ENCODE measurements around the gene CREBZF. TPM values are rescaled to one million over a fixed set of nuclear protein-coding genes. Genes with fewer than 3 reads are reported as not detected.

CREBZF gene
- total RNA-seq, result 27.4 to 38.1 TPM (median 28.4 TPM) in 3 replicates
- long read RNA-seq, full-length matches to known transcripts, result 82 of 140 reads
- long read RNA-seq, partial matches to known transcripts, result 55 of 140 reads
- long read RNA-seq, other reads (novel, unspliced or antisense), result 3 of 140 reads

GRCh38 chr11:85664615-85665481 lies at the start of gene CREBZF:
TSS of gene CREBZF (minus strand) at chr11:85665129. CDS start at chr11:85664875, 254 bp downstream.
- DNase-seq (ENCODE audit: low spot score), result peak; percentile 97
- Mint-ChIP-seq H3K27ac (ENCODE audit: unreplicated experiment) (peak within 1 kb of the TSS; percentile 98), H3K4me1 (ENCODE audit: low read depth) (peaks cover 34% of the 10 kb centered on the region)

GRCh38 chr11:85712953-85713352 lies 48.0 kb upstream of the CREBZF start:
- Mint-ChIP-seq H3K27ac (ENCODE audit: unreplicated experiment) (no peak overlapping the region), H3K4me1 (ENCODE audit: low read depth) (peaks cover 7% of the 10 kb centered on the region), H3K4me3 (ENCODE audit: unreplicated experiment) (no peak overlapping the region), H3K27me3 (ENCODE audit: low read depth) (no peaks in the 10 kb centered on the region), H3K36me3 (ENCODE audit: low read depth) (no peaks in the 10 kb centered on the region), H3K9me3 (ENCODE audit: low read depth) (no peaks in the 10 kb centered on the region)
- no peak for TF ChIP-seq CTCF (IDR thresholded peaks at IDR 0.05)
- no peak for DNase-seq (ENCODE audit: low spot score)

More at GRCh38 chr11:85664615-85665481, at the start of gene CREBZF:
- no peaks in the 10 kb centered on the region for H3K9me3 Mint-ChIP-seq (ENCODE audit: low read depth)
- H3K27me3 Mint-ChIP-seq (ENCODE audit: low read depth), result no peaks in the 10 kb centered on the region
- peak within 1 kb of the TSS; percentile 85 for H3K4me3 Mint-ChIP-seq (ENCODE audit: unreplicated experiment)
- no peak for TF ChIP-seq CTCF (IDR thresholded peaks at IDR 0.05)
- H3K36me3 Mint-ChIP-seq (ENCODE audit: low read depth), result peaks cover 15% of the 10 kb centered on the region

- Mint-ChIP-seq H3K9me3 (ENCODE audit: low read depth) (no peaks in the 10 kb centered on the region), H3K36me3 (ENCODE audit: low read depth) (peaks cover 3% of the 10 kb centered on the region), H3K27ac (ENCODE audit: unreplicated experiment) (no peak overlapping the region), H3K4me1 (ENCODE audit: low read depth) (peaks cover 7% of the 10 kb centered on the region), H3K27me3 (ENCODE audit: low read depth) (no peaks in the 10 kb centered on the region), H3K4me3 (ENCODE audit: unreplicated experiment) (no peak overlapping the region)
- DNase-seq (ENCODE audit: low spot score), result no peak
- TF ChIP-seq CTCF (IDR thresholded peaks at IDR 0.05), result no peak
Observed at GRCh38 chr11:85710917-85711316, 46.0 kb upstream of the CREBZF start.

GRCh38 chr11:85709941-85710702 lies 45.2 kb upstream of the CREBZF start:
- no peak overlapping the region for H3K27ac Mint-ChIP-seq (ENCODE audit: unreplicated experiment)
- peaks cover 12% of the 10 kb centered on the region for H3K4me1 Mint-ChIP-seq (ENCODE audit: low read depth)
- H3K27me3 Mint-ChIP-seq (ENCODE audit: low read depth), result no peaks in the 10 kb centered on the region
- H3K4me3 Mint-ChIP-seq (ENCODE audit: unreplicated experiment), result no peak overlapping the region
- DNase-seq (ENCODE audit: low spot score), result no peak
- no peaks in the 10 kb centered on the region for H3K9me3 Mint-ChIP-seq (ENCODE audit: low read depth)
- no peak for TF ChIP-seq CTCF (IDR thresholded peaks at IDR 0.05)
- H3K36me3 Mint-ChIP-seq (ENCODE audit: low read depth), result peaks cover 3% of the 10 kb centered on the region

- Mint-ChIP-seq H3K27ac (ENCODE audit: unreplicated experiment) (peak overlapping the region; percentile 46), H3K36me3 (ENCODE audit: low read depth) (peaks cover 17% of the 10 kb centered on the region), H3K9me3 (ENCODE audit: low read depth) (peaks cover 11% of the 10 kb centered on the region), H3K4me3 (ENCODE audit: unreplicated experiment) (no peak overlapping the region), H3K27me3 (ENCODE audit: low read depth) (no peaks in the 10 kb centered on the region), H3K4me1 (ENCODE audit: low read depth) (peaks cover 15% of the 10 kb centered on the region)
- TF ChIP-seq CTCF (IDR thresholded peaks at IDR 0.05), result no peak
- no peak for DNase-seq (ENCODE audit: low spot score)
Observed at GRCh38 chr11:85705800-85706199, 40.9 kb upstream of the CREBZF start.

Data from chondrocyte (in vitro differentiated cells).